ENCODE measurements around the gene SBF2.
"Not testable (repeated sequence)": the region's sequence is repeated elsewhere in the genome, so short reads cannot be mapped to it uniquely, and the experiment has no call there.

Gene SBF2

GRCh38 chr11:9957072-9957471 lies 336.9 kb downstream of the SBF2 start:
- in situ Hi-C loops (cut with HindIII; ENCODE audit: low pct_ligation_motif_present, low pct_unique_long_range_greater_than_20kb, low sequenced_read_pairs), result no loop called here
- DNase-seq, result no peak

DNA sequence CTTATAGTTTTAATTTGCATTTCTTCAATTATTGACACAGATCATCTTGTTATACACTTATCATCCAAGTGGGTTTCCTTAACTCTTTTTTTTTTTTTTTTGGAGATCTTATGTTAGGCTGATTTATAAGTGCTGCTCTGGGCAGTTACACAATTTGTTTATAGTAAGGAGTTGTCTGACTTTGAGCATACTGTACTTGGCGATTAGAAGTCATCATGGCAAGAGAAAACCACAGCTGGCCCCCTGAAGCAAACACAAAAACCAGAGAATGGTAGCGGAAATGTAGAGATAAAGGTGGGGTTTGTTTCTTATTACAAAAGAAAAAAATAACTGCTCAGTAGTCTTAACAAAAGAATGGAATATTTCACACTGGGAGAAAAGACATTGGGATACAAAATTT lies 337.5 kb downstream of the SBF2 start:
- in situ Hi-C loops (cut with HindIII; ENCODE audit: low pct_ligation_motif_present, low pct_unique_long_range_greater_than_20kb, low sequenced_read_pairs), result no loop called here
- no peak for DNase-seq

DNA sequence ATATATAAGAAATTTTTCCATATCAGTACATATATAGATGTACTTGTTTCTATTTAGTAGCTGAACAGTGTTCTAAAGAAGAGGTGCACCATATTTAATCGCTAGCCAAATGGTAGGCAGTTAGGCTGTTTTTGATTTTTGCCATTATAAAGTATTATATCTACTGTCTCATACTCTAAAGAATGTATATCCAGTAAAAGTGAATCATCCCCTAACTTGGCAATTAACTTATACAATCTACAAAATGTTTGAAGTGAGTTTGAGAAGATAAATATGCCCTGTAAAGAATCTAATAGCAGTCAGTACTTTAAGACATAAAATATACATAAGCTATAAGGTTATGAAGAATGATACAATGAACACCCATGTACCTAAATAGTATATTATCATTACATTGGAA lies 338.6 kb downstream of the SBF2 start:
- DNase-seq, result no peak
- in situ Hi-C loops (cut with HindIII; ENCODE audit: low pct_ligation_motif_present, low pct_unique_long_range_greater_than_20kb, low sequenced_read_pairs), result no loop called here

DNA sequence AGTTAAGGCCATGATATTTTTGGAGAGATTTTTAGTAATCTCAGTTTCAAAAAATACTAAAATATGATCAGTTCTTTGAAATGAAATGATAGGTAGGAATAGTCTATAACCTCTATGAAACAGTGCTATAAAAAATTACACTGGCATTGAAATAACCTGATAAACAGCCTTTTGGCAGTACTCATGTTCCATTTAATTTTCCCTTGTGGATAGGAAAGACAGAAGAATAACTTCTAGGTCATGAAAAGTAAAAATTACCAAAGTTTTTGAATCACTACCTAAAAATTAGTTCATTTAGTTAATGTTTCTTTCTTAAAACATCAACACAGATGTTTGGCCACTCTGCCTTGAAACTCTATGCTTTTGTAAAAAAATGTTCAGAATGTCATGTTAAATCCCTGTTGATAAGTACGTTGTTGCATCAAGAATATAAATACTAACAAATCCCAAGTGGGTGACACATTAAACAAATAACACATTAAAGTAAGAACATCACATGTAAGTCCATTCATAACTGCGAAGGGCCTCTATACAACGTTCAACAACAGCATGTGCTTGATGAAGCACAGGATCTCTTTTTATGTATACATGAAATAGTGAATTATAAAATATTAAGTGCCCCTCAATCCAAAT lies 339.9 kb downstream of the SBF2 start:
- no peak for DNase-seq
- in situ Hi-C loops (cut with HindIII; ENCODE audit: low pct_ligation_motif_present, low pct_unique_long_range_greater_than_20kb, low sequenced_read_pairs), result no loop called here

GRCh38 chr11:9952511-9953196 lies 341.4 kb downstream of the SBF2 start:
- no peak for DNase-seq
- in situ Hi-C loops (cut with HindIII; ENCODE audit: low pct_ligation_motif_present, low pct_unique_long_range_greater_than_20kb, low sequenced_read_pairs), result no loop called here

DNA sequence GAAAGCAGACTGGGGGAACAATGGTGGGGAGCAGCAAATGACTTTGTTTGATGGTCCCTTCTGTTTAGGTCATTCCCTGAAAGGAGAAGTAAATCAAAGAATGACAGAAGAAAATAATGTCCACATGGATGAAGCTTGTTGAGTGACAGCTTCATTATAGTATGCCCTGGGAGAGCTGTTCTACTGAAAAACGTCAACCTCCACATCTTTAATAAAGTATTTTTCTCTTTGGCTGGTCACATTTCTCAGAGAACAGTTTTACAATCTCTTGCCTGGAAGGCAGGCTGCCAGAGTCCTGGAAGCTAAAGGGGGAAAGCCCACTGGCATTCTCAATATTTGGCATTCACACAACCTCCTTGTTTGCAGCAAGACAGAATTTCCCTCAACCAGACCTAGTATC lies 342.2 kb downstream of the SBF2 start:
- no peak for DNase-seq
- in situ Hi-C loops (cut with HindIII; ENCODE audit: low pct_ligation_motif_present, low pct_unique_long_range_greater_than_20kb, low sequenced_read_pairs), result no loop called here

GRCh38 chr11:9950462-9950861 lies 343.6 kb downstream of the SBF2 start:
- no peak for DNase-seq
- in situ Hi-C loops (cut with HindIII; ENCODE audit: low pct_ligation_motif_present, low pct_unique_long_range_greater_than_20kb, low sequenced_read_pairs), result no loop called here

DNA sequence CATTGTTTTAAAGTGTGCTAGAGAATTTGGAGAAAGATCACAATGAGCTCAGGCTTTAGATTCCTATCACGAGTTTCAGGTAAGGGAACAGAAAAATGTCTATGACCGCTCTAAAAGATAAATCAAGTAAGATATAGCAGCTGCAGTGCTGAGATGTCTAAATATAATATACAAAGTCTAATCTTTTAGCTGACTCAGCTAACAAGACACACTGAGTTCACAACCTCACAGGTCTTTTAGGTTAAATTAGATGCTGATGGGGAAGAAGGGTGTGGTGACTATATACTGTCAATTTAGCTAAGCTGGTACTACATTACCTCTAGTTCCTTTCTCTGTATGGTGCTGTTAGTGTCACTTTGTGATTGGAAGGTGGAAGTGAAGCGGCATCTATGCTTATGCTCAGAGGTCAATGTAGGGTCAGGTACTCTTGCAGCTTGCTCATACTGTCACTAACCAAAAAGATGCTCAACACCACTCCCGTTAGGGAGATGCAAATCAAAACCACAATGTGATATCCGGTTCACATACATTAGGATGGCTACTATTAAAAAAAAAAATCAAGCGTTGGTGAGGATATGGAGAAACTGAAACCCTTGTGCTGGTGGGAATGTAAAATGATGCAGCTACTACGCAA lies 346.7 kb downstream of the SBF2 start:
- in situ Hi-C loops (cut with HindIII; ENCODE audit: low pct_ligation_motif_present, low pct_unique_long_range_greater_than_20kb, low sequenced_read_pairs), result no loop called here
- no peak for DNase-seq

DNA sequence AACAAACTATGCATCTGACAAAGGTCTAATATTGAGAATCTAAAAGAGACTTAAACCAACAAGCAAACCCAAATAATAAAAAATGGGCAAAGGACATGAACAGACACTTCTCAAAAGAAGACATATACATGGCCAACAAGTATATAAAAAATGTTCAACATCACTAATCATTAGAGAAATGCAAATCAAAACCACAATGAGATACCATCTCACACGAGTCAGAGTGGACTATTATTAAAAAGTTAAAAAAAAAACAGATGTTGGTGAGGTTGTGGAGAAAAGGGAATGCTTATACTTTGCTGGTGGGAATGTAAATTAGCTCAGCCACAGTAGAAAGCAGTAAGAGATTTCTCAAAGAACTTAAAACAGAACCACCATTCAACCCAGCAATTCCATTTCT lies 348.3 kb downstream of the SBF2 start:
- DNase-seq; in situ Hi-C loops (cut with HindIII; ENCODE audit: low pct_ligation_motif_present, low pct_unique_long_range_greater_than_20kb, low sequenced_read_pairs): not testable (repeated sequence)

DNA sequence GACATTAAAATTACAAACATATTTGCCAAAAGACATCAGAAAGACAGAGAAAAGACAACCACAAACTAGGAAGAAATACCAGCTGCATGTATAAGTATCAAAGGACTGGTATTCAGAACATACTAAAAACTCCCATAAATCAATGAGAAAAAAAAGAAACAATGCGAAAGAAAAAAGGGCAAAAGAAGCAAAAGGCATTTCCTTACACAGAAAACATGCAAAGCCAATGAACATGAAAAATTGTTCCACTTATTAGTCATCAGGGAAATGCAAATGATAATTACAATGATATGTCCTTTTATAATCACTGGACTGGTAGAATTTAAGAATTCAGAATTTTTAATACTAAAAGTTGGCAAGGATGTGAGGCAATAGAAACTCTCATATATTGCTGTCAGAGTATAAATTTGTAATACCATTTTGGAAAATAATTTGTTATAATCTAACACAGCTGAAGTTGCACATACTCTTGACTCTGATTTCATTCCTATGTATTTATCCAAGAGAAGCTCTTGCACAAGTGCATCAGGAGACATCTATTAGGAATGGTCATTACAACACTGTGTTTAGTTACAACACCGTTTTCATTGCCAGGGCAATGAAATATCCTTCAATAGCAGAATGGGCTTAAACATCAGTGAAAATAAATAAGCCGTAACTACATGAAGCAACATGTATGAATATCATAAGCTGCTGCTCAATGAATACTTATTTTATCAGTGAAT lies 350.5 kb downstream of the SBF2 start:
- no peak for DNase-seq
- in situ Hi-C loops (cut with HindIII; ENCODE audit: low pct_ligation_motif_present, low pct_unique_long_range_greater_than_20kb, low sequenced_read_pairs), result no loop called here

- in situ Hi-C loops (cut with HindIII; ENCODE audit: low pct_ligation_motif_present, low pct_unique_long_range_greater_than_20kb, low sequenced_read_pairs), result no loop called here
- DNase-seq, result no peak
Measured at GRCh38 chr11:9941991-9942390, 352.0 kb downstream of the SBF2 start.

- DNase-seq; in situ Hi-C loops (cut with HindIII; ENCODE audit: low pct_ligation_motif_present, low pct_unique_long_range_greater_than_20kb, low sequenced_read_pairs): not testable (repeated sequence)
Measured at GRCh38 chr11:9939150-9939549, 354.9 kb downstream of the SBF2 start.

DNA sequence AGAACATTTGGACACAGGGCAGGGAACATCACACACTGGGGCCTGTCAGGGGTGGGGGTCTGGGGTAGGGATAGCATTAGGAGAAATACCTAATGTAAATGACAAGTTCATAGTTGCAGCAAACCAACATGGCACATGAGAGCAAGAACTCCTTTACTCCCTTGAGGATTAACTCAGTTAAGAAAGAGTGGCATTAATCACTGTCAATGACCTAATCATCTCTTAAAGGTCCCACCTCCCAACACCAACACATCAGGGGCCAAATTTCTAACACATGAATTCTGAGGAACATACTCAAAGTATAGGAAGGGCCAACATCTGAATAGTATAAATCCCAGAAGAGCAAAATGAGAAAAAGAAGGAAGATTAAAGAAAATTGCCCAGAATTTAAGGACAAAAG lies 357.3 kb downstream of the SBF2 start:
- in situ Hi-C loops (cut with HindIII; ENCODE audit: low pct_ligation_motif_present, low pct_unique_long_range_greater_than_20kb, low sequenced_read_pairs), result no loop called here
- no peak for DNase-seq

DNA sequence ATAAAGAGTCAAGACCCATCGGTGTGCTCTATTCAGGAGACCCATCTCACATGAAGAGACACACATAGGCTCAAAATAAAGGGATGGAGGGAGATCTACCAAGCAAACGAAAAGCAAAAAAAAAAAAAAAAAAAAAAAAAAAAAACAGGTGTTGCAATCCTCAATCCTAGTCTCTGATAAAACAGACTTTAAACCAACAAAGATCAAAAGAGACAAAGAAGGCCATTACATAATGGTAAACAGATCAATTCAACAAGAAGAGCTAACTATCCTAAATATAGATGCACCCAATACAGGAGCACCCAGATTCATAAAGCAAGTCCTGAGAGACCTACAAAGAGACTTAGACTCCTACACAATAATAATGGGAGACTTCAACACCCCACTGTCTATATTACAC lies 361.2 kb downstream of the SBF2 start:
- DNase-seq; in situ Hi-C loops (cut with HindIII; ENCODE audit: low pct_ligation_motif_present, low pct_unique_long_range_greater_than_20kb, low sequenced_read_pairs): not testable (repeated sequence)

- in situ Hi-C loops (cut with HindIII; ENCODE audit: low pct_ligation_motif_present, low pct_unique_long_range_greater_than_20kb, low sequenced_read_pairs); DNase-seq: not testable (repeated sequence)
Measured at GRCh38 chr11:9930562-9931331, 363.3 kb downstream of the SBF2 start.

DNA sequence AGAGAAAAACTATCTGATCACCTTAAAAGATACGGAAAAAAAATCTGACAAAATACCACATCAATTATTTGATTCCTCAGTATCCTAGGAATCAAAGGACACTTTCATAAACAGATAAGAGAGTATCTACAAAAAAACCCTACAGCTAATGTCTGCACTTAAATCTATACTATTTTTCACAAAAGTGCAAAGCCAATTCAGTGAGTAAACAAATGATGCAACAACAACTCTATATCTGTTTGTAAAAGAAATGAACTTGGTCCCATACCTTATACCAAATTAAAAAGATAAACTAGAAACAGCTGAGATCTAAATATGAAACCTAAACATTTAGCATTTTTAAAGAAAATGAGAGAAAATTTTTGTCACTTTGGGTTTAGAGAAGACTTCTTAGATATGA lies 366.3 kb downstream of the SBF2 start:
- no peak for DNase-seq
- in situ Hi-C loops (cut with HindIII; ENCODE audit: low pct_ligation_motif_present, low pct_unique_long_range_greater_than_20kb, low sequenced_read_pairs), result no loop called here

DNA sequence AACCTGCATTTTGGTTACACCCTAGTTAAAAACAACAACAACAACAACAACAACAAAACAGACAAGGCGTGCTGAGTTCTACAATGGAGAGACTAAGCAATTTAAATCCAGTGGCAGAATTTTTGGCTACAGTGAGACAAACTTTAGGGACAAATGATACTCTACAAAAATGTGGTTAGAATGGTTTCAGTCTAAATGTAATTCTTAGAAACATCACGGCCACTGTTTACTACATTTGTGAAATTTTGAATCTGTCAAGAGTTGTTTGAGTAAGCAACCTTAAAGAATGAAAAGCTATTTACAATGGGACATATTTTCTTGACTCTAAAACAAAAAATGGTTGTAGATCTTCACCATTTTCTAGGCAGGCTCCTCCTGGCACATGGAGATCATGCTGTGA lies 370.7 kb downstream of the SBF2 start:
- DNase-seq, result no peak
- in situ Hi-C loops (cut with HindIII; ENCODE audit: low pct_ligation_motif_present, low pct_unique_long_range_greater_than_20kb, low sequenced_read_pairs), result no loop called here

DNA sequence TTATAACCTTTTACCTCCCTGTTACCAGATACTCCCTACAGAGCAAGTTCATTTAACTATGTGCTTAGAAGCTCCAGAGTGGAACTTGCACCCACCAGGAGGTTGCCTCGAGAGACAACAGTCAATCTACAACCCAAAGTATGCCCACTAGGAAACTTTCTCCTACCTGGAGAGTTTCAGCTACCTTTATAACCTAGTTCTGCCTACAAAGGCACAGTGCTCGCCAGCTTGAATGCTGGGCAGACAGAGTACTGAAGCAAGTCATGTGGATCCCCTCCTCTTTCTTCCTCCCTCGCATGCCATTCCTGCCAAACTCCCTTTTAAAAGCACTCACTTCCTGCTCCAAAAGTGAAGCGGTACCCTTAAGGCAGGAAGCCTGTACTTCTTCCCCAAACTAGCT lies 371.2 kb downstream of the SBF2 start:
- in situ Hi-C loops (cut with HindIII; ENCODE audit: low pct_ligation_motif_present, low pct_unique_long_range_greater_than_20kb, low sequenced_read_pairs), result no loop called here
- no peak for DNase-seq

- DNase-seq, result no peak
- in situ Hi-C loops (cut with HindIII; ENCODE audit: low pct_ligation_motif_present, low pct_unique_long_range_greater_than_20kb, low sequenced_read_pairs), result no loop called here
Measured at GRCh38 chr11:9916480-9916879, 377.5 kb downstream of the SBF2 start.
